H1 (cell line): Measurements from ENCODE around the gene ALDH1L2. TPM values are rescaled to one million over a fixed set of nuclear protein-coding genes. Genes with fewer than 3 reads are reported as not detected.

Experiments used
- CTCF ChIA-PET: fragments of 300-600 bp; sonication (Branson Sonifier 250); formaldehyde crosslinking; loops from one replicate; lab custom pipeline; 2021; ENCODE audit not compliant: partially characterized antibody; lab: Charles Lee
- POLR2A ChIA-PET: fragments of 300-600 bp; sonication (Branson Sonifier 250); formaldehyde crosslinking; loops from one replicate; lab custom pipeline; 2021; ENCODE audit warnings: inconsistent platforms; ENCODE audit not compliant: partially characterized antibody; lab: Charles Lee
- DNase-seq, 2 experiments: peaks; one replicate each; pipeline versions ENCODE4 v3.0.0 to v3.0.0-alpha.2; 2010 to 2022; ENCODE audit warnings: low spot score in 2 of 2, low read depth in 1 of 2, mixed read lengths in 1 of 2
- FAIRE-seq: peaks from 2 replicates; lab custom pipeline; 2011; peaks lifted over from hg19 to GRCh38; lab: Jason Lieb, UNC
- H2AFZ ChIP-seq: 2 replicates; pipeline ENCODE4 v1.8.1; 2012; ENCODE audit warnings: low read length, inconsistent platforms
- H2AK5ac ChIP-seq: 2 replicates; pipeline ENCODE4 v1.6.1; 2013; ENCODE audit warnings: low read depth, low read length
- H2BK120ac ChIP-seq: replicated peaks from 2 replicates; pipeline ENCODE3; 2013; ENCODE audit warnings: low read depth, low read length, inconsistent platforms
- H2BK12ac ChIP-seq: 2 replicates; pipeline ENCODE4 v1.6.1; 2013; ENCODE audit warnings: low read depth, low read length
- H2BK15ac ChIP-seq: 2 replicates; pipeline ENCODE4 v1.6.1; 2013; ENCODE audit warnings: low read length
- H2BK20ac ChIP-seq: 2 replicates; pipeline ENCODE4 v1.6.1; 2013; ENCODE audit warnings: low read length
- H2BK5ac ChIP-seq: 2 replicates; pipeline ENCODE4 v1.6.1; 2013; ENCODE audit warnings: low read depth, low read length
- H3K14ac ChIP-seq: 2 replicates; pipeline ENCODE4 v1.6.1; 2013; ENCODE audit warnings: inconsistent platforms; ENCODE audit not compliant: insufficient read length
- H3K18ac ChIP-seq: 2 replicates; pipeline ENCODE4 v1.6.1; 2013; ENCODE audit warnings: low read length; ENCODE audit errors: extremely low read depth
- H3K23ac ChIP-seq: 2 replicates; pipeline ENCODE4 v1.6.1; 2013; ENCODE audit warnings: inconsistent platforms; ENCODE audit not compliant: insufficient read length
- H3K23me2 ChIP-seq: 2 replicates; pipeline ENCODE4 v1.6.1; 2013; ENCODE audit warnings: low read depth, low read length
- H3K27ac ChIP-seq: 2 replicates; pipeline ENCODE4 v1.6.1; 2011; ENCODE audit warnings: low read depth, low read length, inconsistent platforms
- H3K27me3 ChIP-seq, 4 experiments: replicated peaks in 1 of 4; 1 replicate in 1 of 4; 2 replicates in 3 of 4; pipeline versions ENCODE4 v1.6.1 to v1.8.1; 2011 to 2013; ENCODE audit warnings: low read length in 3 of 4, mild to moderate bottlenecking in 3 of 4, inconsistent platforms in 2 of 4, mixed read lengths in 2 of 4, moderate library complexity in 1 of 4; ENCODE audit not compliant: control insufficient read depth in 3 of 4, insufficient read depth in 3 of 4; ENCODE audit errors: extremely low read depth in 1 of 4
- H3K36me3 ChIP-seq, 4 experiments: 2 replicates each; pipeline versions ENCODE4 v1.6.1 to v1.8.1; 2011 to 2013; ENCODE audit warnings: mild to moderate bottlenecking in 4 of 4, low read length in 3 of 4, moderate library complexity in 2 of 4, control low read depth in 1 of 4, inconsistent platforms in 1 of 4; ENCODE audit not compliant: insufficient read depth in 4 of 4, control insufficient read depth in 2 of 4
- H3K4ac ChIP-seq: replicated peaks from 2 replicates; pipeline ENCODE3; 2013; ENCODE audit warnings: low read length, low read depth, mixed read lengths, inconsistent platforms; ENCODE audit not compliant: insufficient read length
- H3K4me1 ChIP-seq, 4 experiments: replicated peaks in 1 of 4; 1 replicate in 1 of 4; 2 replicates in 3 of 4; pipeline versions ENCODE4 v1.6.1 to v1.8.1; 2011 to 2013; ENCODE audit warnings: low read length in 3 of 4, inconsistent platforms in 2 of 4, mixed read lengths in 1 of 4; ENCODE audit not compliant: insufficient read depth in 4 of 4, control insufficient read depth in 3 of 4
- H3K4me2 ChIP-seq, 2 experiments: 2 replicates each; pipeline versions ENCODE4 v1.6.1 to v1.8.1; 2011 to 2013; ENCODE audit warnings: low read depth in 2 of 2, low read length in 2 of 2, control low read depth in 1 of 2, inconsistent platforms in 1 of 2, mild to moderate bottlenecking in 1 of 2; ENCODE audit not compliant: insufficient read depth in 1 of 2
- H3K4me3 ChIP-seq, 4 experiments: fragments of 200-600, 300-600 bp in 1 of 4; sonication (generic), shearing (Covaris generic), sonication (Bioruptor Twin) in 1 of 4; 2 replicates each; pipeline versions ENCODE4 v1.5.1 to v1.8.1; 2011 to 2016; ENCODE audit warnings: low read length in 4 of 4, low read depth in 3 of 4, control low read depth in 2 of 4, inconsistent platforms in 2 of 4, mild to moderate bottlenecking in 2 of 4, mixed read lengths in 1 of 4, moderate library complexity in 1 of 4; ENCODE audit not compliant: insufficient read depth in 2 of 4; ENCODE audit errors: extremely low read depth in 1 of 4
- H3K56ac ChIP-seq: replicated peaks from 2 replicates; pipeline ENCODE3; 2013; ENCODE audit warnings: low read depth, mild to moderate bottlenecking, mixed read lengths, low read length, inconsistent platforms; ENCODE audit not compliant: insufficient read length
- H3K79me1 ChIP-seq: 2 replicates; pipeline ENCODE4 v1.6.1; 2013; ENCODE audit warnings: low read depth, low read length, control low read depth
- H3K79me2 ChIP-seq, 2 experiments: 2 replicates each; pipeline versions ENCODE4 v1.6.1 to v1.8.1; 2012 to 2013; ENCODE audit warnings: low read length in 2 of 2, mild to moderate bottlenecking in 2 of 2, inconsistent platforms in 1 of 2; ENCODE audit not compliant: insufficient read depth in 2 of 2, control insufficient read depth in 1 of 2
- H3K9ac ChIP-seq, 4 experiments: replicated peaks in 1 of 4; 1 replicate in 1 of 4; 2 replicates in 3 of 4; pipeline versions ENCODE4 v1.6.1 to v1.8.1; 2011 to 2013; ENCODE audit warnings: low read depth in 3 of 4, low read length in 3 of 4, control low read depth in 2 of 4, mild to moderate bottlenecking in 2 of 4, moderate library complexity in 2 of 4, inconsistent platforms in 1 of 4; ENCODE audit errors: extremely low read depth in 1 of 4
- H3K9me3 ChIP-seq, 2 experiments: 2 replicates each; pipeline versions ENCODE4 v1.6.1 to v1.8.1; 2012 to 2013; ENCODE audit warnings: mild to moderate bottlenecking in 2 of 2, moderate library complexity in 2 of 2, control low read depth in 1 of 2, inconsistent platforms in 1 of 2, low read depth in 1 of 2, low read length in 1 of 2, mixed read lengths in 1 of 2; ENCODE audit not compliant: insufficient read depth in 2 of 2
- H4K20me1 ChIP-seq, 2 experiments: replicated peaks in 1 of 2; 2 replicates each; pipeline versions ENCODE3 to v1.8.1; 2011 to 2013; ENCODE audit warnings: inconsistent platforms in 2 of 2, low read length in 2 of 2, mild to moderate bottlenecking in 1 of 2; ENCODE audit not compliant: insufficient read depth in 2 of 2, control insufficient read depth in 1 of 2
- H4K5ac ChIP-seq: 2 replicates; pipeline ENCODE4 v1.6.1; 2013; ENCODE audit warnings: low read length, low read depth, mixed read lengths, inconsistent platforms; ENCODE audit not compliant: insufficient read length
- H4K8ac ChIP-seq: 2 replicates; pipeline ENCODE4 v1.8.0; 2013; ENCODE audit warnings: mild to moderate bottlenecking, moderate library complexity, low read length, inconsistent platforms; ENCODE audit not compliant: insufficient read depth; ENCODE audit errors: extremely low read depth
- H4K91ac ChIP-seq: replicated peaks from 2 replicates; pipeline ENCODE3; 2013; ENCODE audit warnings: low read length, mixed read lengths, inconsistent platforms; ENCODE audit not compliant: insufficient read length
- CBX5 ChIP-seq: fragments of 300-800, 300-1000 bp; sonication (generic); IDR thresholded peaks from 2 replicates; pipeline ENCODE4 v1.7.1; 2016; ENCODE audit warnings: antibody characterized with exemption, low read length, low read depth
- CBX8 ChIP-seq: fragments of 300-800, 300-1000 bp; sonication (generic); IDR thresholded peaks from 2 replicates; pipeline ENCODE4 v1.7.1; 2016; ENCODE audit warnings: low read depth, low read length, borderline replicate concordance
- EZH2 ChIP-seq: fragments of 200-600 bp; sonication (generic); IDR thresholded peaks from 2 replicates; pipeline ENCODE4 v1.7.1; 2012; ENCODE audit warnings: low read depth, mild to moderate bottlenecking, moderate library complexity, low read length, inconsistent platforms; ENCODE audit not compliant: severe bottlenecking
- GABPA ChIP-seq: IDR thresholded peaks from 2 replicates; pipeline ENCODE4 v1.6.1; 2011; ENCODE audit warnings: mild to moderate bottlenecking, low read length, moderate library complexity, borderline replicate concordance; ENCODE audit not compliant: insufficient read depth
- JUN ChIP-seq: IDR thresholded peaks from 2 replicates; pipeline ENCODE4 v1.6.1; 2011; ENCODE audit warnings: low read depth, mild to moderate bottlenecking, improper control_type of control experiment, low read length
- NANOG ChIP-seq: IDR thresholded peaks from 2 replicates; pipeline ENCODE4 v1.6.1; 2011; ENCODE audit warnings: low read length, low read depth, mild to moderate bottlenecking, inconsistent platforms; ENCODE audit not compliant: insufficient read depth, poor library complexity, severe bottlenecking
- RBBP5 ChIP-seq: IDR thresholded peaks from 2 replicates; pipeline ENCODE4 v1.7.1; 2012; ENCODE audit warnings: low read depth, mild to moderate bottlenecking, inconsistent platforms, low read length, moderate library complexity, borderline replicate concordance
- SAP30 ChIP-seq: fragments of 300-600 bp; sonication (generic); IDR thresholded peaks from 2 replicates; pipeline ENCODE4 v1.7.1; 2012; ENCODE audit warnings: low read length, moderate library complexity, mild to moderate bottlenecking, inconsistent platforms; ENCODE audit not compliant: insufficient read depth, insufficient replicate concordance
- SIRT6 ChIP-seq: IDR thresholded peaks from one replicate; pipeline ENCODE4 v1.7.1; 2012; ENCODE audit warnings: low read length, inconsistent platforms
- SP1 ChIP-seq: IDR thresholded peaks from 2 replicates; pipeline ENCODE4 v1.6.1; 2011; ENCODE audit warnings: low read depth, low read length
- SP4 ChIP-seq: IDR thresholded peaks from 2 replicates; pipeline ENCODE4 v1.6.1; 2012; ENCODE audit warnings: low read length, inconsistent platforms
- TAF1 ChIP-seq: IDR thresholded peaks from 2 replicates; pipeline ENCODE4 v1.6.1; 2011; ENCODE audit warnings: mild to moderate bottlenecking, low read depth, low read length
- TEAD4 ChIP-seq: IDR thresholded peaks from 2 replicates; pipeline ENCODE4 v1.6.1; 2012; ENCODE audit warnings: low read depth, low read length, inconsistent platforms, mixed read lengths
- WGBS, 2 experiments: shearing (Covaris generic) in 1 of 2; methylation state at CpG; one replicate each; pipeline versions ENCODE4 v1.1.6 to v1.1.7; 2013 to 2015; ENCODE audit warnings: low lambda C conversion rate in 2 of 2, mixed read lengths in 2 of 2, inconsistent platforms in 1 of 2, low coverage in 1 of 2, missing lambda C conversion rate in 1 of 2; ENCODE audit not compliant: insufficient replicate concordance in 2 of 2, insufficient coverage in 1 of 2, insufficient read length in 1 of 2; ENCODE audit errors: extremely low coverage in 1 of 2, missing lambda C conversion rate in 1 of 2; 5-methylcytosine and 5-hydroxymethylcytosine counted together
- polyA plus RNA-seq, 7 experiments: library from polyadenylated mRNA; depleted of rRNA in 3 of 7; stranded (reverse) in 5 of 7; unstranded in 2 of 7; fragments of >200 nt in 5 of 7; fragments of 200-250 nt in 2 of 7; gene quantifications; 1 replicate in 5 of 7; 2 replicates in 1 of 7; 4 replicates in 1 of 7; pipeline versions ENCODE4 v1.2.1 to v1.2.3, GENCODE V29; 2011 to 2013; ENCODE audit warnings: missing spikeins in 2 of 7, mixed read lengths in 2 of 7
- total RNA-seq: library from RNA; stranded (reverse); fragmentation: NEBNext Ultra II Directional; extraction: Animal tissue kit (Norgen Biotek cat#: 25700); gene quantifications from 2 replicates; pipeline ENCODE4 v1.2.1, GENCODE V29; 2021

Gene ALDH1L2
- total and polyA plus RNA-seq, 2 of the 8 experiments (the other 6 are each of a cell fraction or from before 2014, with no cell fraction given) = 3.7 to 7.2 TPM

- POLR2A ChIA-PET = interaction anchor here (0.6 to 3.0 kb wide), 3 partner anchors 12 to 1647 kb away, joined by 3 to 31 read pairs (median 4); no protein-coding TSS in a partner anchor
- H3K4me1 ChIP-seq = peaks cover 0 to 4% (median 2%) of the 10 kb centered on the region in 4 experiments; a peak in 4 of 7 replicates
- WGBS, 2 experiments = 67% methylated on average over 8 of the region's 13 CpGs; no CpG with 5 or more reads in 1 of the 2 experiments
- H2BK120ac ChIP-seq = no peak overlapping the region
- peaks cover 3% of the 10 kb centered on the region for H3K23me2 ChIP-seq
- no peaks in the 10 kb centered on the region for H3K79me1 ChIP-seq
- H3K27me3 ChIP-seq = no peaks in the 10 kb centered on the region
- no peak overlapping the region for H2BK15ac ChIP-seq
- no peak overlapping the region for H3K14ac ChIP-seq
- no peak overlapping the region for H2BK20ac ChIP-seq
- H3K9ac ChIP-seq = no peak overlapping the region
- no peak overlapping the region for H3K23ac ChIP-seq
- no peak overlapping the region for H2AFZ ChIP-seq
- DNase-seq (no peak), FAIRE-seq (no peak)
- H2BK12ac ChIP-seq = no peak overlapping the region
- peak overlapping the region; percentile 1 to 84 (median 14); a peak in 4 of 8 replicates for H3K4me3 ChIP-seq
- H4K20me1 ChIP-seq = peaks cover 0 to 2% of the 10 kb centered on the region in 2 experiments
- peaks cover 0 to 3% of the 10 kb centered on the region in 2 experiments; a peak in 1 of 4 replicates for H3K9me3 ChIP-seq
- H3K18ac ChIP-seq = no peak overlapping the region
- H3K79me2 ChIP-seq = peaks cover 8 to 63% of the 10 kb centered on the region in 2 experiments; a peak in 3 of 4 replicates
- H4K5ac ChIP-seq = no peak overlapping the region
- H3K4me2 ChIP-seq = peak overlapping the region; percentile 82 to 99
- no peak overlapping the region for H3K27ac ChIP-seq
- no peak overlapping the region for H2BK5ac ChIP-seq
- H2AK5ac ChIP-seq = no peak overlapping the region
- CTCF ChIA-PET = no interaction called here
- H3K36me3 ChIP-seq = peaks cover 0 to 23% (median 4%) of the 10 kb centered on the region in 4 experiments; a peak in 3 of 8 replicates
- no peak overlapping the region for H4K91ac ChIP-seq
- no peak overlapping the region for H3K56ac ChIP-seq
- no peak overlapping the region for H3K4ac ChIP-seq
- H4K8ac ChIP-seq = no peak overlapping the region
- TF ChIP-seq RBBP5 (no peak), SAP30 (no peak), NANOG (no peak), CBX8 (no peak), TAF1 (no peak), SP1 (no peak), CBX5 (no peak), SP4 (no peak), JUN (no peak), EZH2 (no peak), SIRT6 (no peak), TEAD4 (no peak), GABPA (no peak)
Observed at GRCh38 chr12:105109465-105110212, 25.4 kb upstream of the ALDH1L2 start.
